GM12864 (cell line): ENCODE measurements around the gene SUGP2.

Source experiments
- DNase-seq: peaks from one replicate; pipeline ENCODE4 v3.0.0-alpha.2; 2011; ENCODE audit warnings: low read depth
- H3K4me3 ChIP-seq: 2 replicates; pipeline ENCODE4 v1.5.1; 2011; ENCODE audit warnings: mild to moderate bottlenecking, low read depth, low read length, control low read depth
- CTCF ChIP-seq: IDR thresholded peaks from 2 replicates; pipeline ENCODE4 v1.5.1; 2011; ENCODE audit warnings: low read depth, mild to moderate bottlenecking, moderate library complexity, low read length, control low read depth, inconsistent platforms; ENCODE audit errors: missing control alignments

The SUGP2 gene

GRCh38 chr19:18985257-18985656, 48.1 kb downstream of the SUGP2 start:
- H3K4me3 ChIP-seq: no peak overlapping the region
- TF ChIP-seq CTCF: no peak
- DNase-seq: no peak

GRCh38 chr19:18984251-18984650, 49.1 kb downstream of the SUGP2 start:
- no peak overlapping the region for H3K4me3 ChIP-seq
- TF ChIP-seq CTCF: no peak
- no peak for DNase-seq

GRCh38 chr19:18982669-18983068, 50.6 kb downstream of the SUGP2 start:
- no peak for TF ChIP-seq CTCF
- no peak overlapping the region for H3K4me3 ChIP-seq
- no peak for DNase-seq

DNA sequence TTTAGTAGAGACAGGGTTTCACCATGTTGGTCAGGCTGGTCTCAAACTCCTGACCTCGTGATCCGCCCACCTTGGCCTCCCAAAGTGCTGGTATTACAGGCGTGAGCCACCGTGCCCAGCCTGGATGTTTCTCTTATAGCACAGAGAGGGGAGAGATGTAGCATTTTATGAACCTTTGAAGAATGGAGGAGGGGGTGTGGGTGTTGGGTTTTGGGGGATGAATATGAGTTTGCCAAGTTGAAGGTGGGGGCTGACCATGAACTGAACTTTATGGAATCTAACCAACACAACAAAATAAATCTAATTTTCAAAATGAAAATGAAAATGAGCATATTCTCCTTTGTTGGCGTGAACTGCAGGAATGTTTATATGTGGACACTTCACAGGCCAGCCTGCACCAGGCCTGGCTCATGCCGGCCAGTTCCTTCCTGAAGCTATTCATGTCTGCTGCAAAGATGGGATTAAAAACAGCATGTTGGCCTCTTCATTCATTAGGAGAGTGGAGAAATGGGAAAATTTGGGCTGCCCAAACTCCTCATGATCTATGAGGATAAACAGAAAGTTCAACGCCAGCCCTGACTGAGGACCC, 52.8 kb downstream of the SUGP2 start:
- no peak for DNase-seq
- no peak for TF ChIP-seq CTCF
- H3K4me3 ChIP-seq: no peak overlapping the region

DNA sequence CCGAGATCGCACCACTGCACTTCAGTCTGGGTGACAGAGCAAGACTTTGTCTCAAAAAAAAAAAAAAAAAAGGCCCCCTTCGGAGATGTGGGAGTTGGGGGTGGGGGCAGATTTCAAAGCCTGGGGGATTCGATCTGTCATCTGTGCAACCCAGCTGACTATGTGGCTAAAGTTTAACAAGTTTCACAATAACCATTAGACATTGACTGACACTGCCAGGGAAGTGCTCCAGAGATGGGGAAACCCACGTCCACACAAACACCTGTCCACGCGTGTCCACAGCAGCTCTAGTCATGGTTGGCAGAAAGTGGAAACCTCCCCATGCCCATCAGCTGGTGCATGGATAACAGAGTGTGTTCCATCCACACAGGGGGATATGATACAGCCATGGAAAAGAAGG, 54.7 kb downstream of the SUGP2 start:
- no peak overlapping the region for H3K4me3 ChIP-seq
- TF ChIP-seq CTCF: no peak
- DNase-seq: no peak

GRCh38 chr19:18975869-18976268, 57.4 kb downstream of the SUGP2 start:
- TF ChIP-seq CTCF: no peak
- no peak overlapping the region for H3K4me3 ChIP-seq
- no peak for DNase-seq

- no peak overlapping the region for H3K4me3 ChIP-seq
- DNase-seq: no peak
- no peak for TF ChIP-seq CTCF
Observed at GRCh38 chr19:18975011-18975410, 58.3 kb downstream of the SUGP2 start.
